ENCODE results near the gene SAP30BP.

GRCh38 chr17:75629157-75629556 is 38.0 kb upstream of the SAP30BP start:
- TF ChIP-seq CTCF (IDR thresholded peaks at IDR 0.05) (no peak), EZH2 (IDR thresholded peaks at IDR 0.05; ENCODE audit: borderline replicate concordance, insufficient read depth, low read depth, low read length, poor library complexity, severe bottlenecking) (no peak)
